Measurements from ENCODE around the gene KRIT1. TPM values are rescaled to one million over a fixed set of nuclear protein-coding genes. Genes with fewer than 3 reads are reported as not detected.

KRIT1 gene
- total RNA-seq, 1 donor from 2014 or later: 37.8 TPM

DNA sequence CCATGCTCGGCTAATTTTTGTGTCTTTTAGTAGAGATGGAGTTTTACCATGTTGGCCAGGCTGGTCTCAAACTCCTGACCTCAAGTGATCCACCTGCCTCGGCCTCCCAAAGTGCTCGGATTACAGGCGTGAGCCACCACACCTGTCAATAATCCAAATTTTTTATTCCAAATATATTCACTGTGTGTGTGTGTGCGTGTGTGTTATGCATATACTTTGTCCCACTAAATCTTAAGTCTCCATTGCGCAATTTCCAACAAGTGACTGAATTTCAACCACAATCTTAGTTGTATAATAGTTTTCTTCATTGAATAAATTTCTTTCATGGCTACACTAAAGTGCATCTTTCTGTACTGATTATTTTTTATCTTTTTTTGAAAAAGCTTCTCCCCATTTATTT is 2.7 kb downstream of the KRIT1 start:
- no peak for DNase-seq
- Mint-ChIP-seq H3K36me3 (ENCODE audit: unreplicated experiment) (no peaks in the 10 kb centered on the region), H3K4me1 (ENCODE audit: low read depth, unreplicated experiment) (peaks cover 12% of the 10 kb centered on the region), H3K4me3 (ENCODE audit: unreplicated experiment) (no peak overlapping the region), H3K9me3 (ENCODE audit: unreplicated experiment) (peaks cover 12% of the 10 kb centered on the region), H3K27ac (ENCODE audit: unreplicated experiment) (no peak overlapping the region), H3K27me3 (ENCODE audit: unreplicated experiment) (peaks cover 9% of the 10 kb centered on the region)
- TF ChIP-seq, protein P1, sequence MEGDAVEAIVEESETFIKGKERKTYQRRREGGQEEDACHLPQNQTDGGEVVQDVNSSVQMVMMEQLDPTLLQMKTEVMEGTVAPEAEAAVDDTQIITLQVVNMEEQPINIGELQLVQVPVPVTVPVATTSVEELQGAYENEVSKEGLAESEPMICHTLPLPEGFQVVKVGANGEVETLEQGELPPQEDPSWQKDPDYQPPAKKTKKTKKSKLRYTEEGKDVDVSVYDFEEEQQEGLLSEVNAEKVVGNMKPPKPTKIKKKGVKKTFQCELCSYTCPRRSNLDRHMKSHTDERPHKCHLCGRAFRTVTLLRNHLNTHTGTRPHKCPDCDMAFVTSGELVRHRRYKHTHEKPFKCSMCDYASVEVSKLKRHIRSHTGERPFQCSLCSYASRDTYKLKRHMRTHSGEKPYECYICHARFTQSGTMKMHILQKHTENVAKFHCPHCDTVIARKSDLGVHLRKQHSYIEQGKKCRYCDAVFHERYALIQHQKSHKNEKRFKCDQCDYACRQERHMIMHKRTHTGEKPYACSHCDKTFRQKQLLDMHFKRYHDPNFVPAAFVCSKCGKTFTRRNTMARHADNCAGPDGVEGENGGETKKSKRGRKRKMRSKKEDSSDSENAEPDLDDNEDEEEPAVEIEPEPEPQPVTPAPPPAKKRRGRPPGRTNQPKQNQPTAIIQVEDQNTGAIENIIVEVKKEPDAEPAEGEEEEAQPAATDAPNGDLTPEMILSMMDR (IDR thresholded peaks at IDR 0.05; ENCODE audit: partially characterized antibody, unreplicated experiment): no peak

DNA sequence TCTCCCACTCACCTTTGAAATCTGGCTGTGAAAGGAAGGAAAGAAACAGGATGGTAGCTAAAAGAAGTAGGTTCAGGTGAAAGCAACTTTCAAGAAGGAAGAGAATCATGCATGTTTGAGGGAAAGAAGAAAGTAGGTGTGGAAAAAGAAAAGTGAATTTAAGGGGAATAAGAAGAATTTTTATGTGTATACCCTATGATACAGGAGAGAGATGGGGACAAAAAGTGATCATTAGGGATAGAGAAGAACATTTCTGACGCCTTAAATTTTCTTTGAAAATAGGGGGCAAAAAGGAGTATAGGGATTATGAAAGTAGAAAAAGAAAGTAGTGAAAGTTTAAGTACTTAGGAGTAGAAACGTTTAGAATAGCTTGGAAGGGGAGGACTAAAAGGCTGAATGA is 15.2 kb downstream of the KRIT1 start:
- Mint-ChIP-seq H3K4me3 (ENCODE audit: unreplicated experiment) (no peak overlapping the region), H3K4me1 (ENCODE audit: low read depth, unreplicated experiment) (no peaks in the 10 kb centered on the region), H3K36me3 (ENCODE audit: unreplicated experiment) (peaks cover 15% of the 10 kb centered on the region), H3K27ac (ENCODE audit: unreplicated experiment) (no peak overlapping the region), H3K9me3 (ENCODE audit: unreplicated experiment) (no peaks in the 10 kb centered on the region), H3K27me3 (ENCODE audit: unreplicated experiment) (no peaks in the 10 kb centered on the region)
- TF ChIP-seq, protein P1 (IDR thresholded peaks at IDR 0.05; ENCODE audit: partially characterized antibody, unreplicated experiment): no peak
- DNase-seq: no peak

DNA sequence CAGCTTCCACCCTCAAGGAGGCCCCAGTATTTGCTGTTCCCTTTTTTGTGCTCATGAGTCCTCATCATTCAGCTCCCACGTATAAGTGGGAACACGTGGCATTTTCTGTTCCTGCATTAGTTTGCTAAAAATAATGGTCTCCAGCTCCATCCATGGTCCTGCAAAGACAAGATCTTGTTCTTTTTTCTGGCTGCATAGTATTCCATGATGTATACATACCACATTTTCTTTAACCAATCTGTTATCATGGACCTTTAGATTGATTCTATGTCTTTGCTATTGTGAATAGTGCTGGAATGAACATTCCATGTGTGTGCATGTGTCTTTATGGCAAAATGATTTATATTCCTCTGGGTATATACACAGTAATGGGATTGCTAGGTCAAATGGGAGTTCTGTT is 17.0 kb downstream of the KRIT1 start:
- Mint-ChIP-seq H3K36me3 (ENCODE audit: unreplicated experiment) (peaks cover 17% of the 10 kb centered on the region), H3K27me3 (ENCODE audit: unreplicated experiment) (no peaks in the 10 kb centered on the region), H3K4me3 (ENCODE audit: unreplicated experiment) (no peak overlapping the region), H3K27ac (ENCODE audit: unreplicated experiment) (no peak overlapping the region), H3K4me1 (ENCODE audit: low read depth, unreplicated experiment) (no peaks in the 10 kb centered on the region), H3K9me3 (ENCODE audit: unreplicated experiment) (no peaks in the 10 kb centered on the region)
- TF ChIP-seq, protein P1 (IDR thresholded peaks at IDR 0.05; ENCODE audit: partially characterized antibody, unreplicated experiment): no peak
- DNase-seq: no peak

DNA sequence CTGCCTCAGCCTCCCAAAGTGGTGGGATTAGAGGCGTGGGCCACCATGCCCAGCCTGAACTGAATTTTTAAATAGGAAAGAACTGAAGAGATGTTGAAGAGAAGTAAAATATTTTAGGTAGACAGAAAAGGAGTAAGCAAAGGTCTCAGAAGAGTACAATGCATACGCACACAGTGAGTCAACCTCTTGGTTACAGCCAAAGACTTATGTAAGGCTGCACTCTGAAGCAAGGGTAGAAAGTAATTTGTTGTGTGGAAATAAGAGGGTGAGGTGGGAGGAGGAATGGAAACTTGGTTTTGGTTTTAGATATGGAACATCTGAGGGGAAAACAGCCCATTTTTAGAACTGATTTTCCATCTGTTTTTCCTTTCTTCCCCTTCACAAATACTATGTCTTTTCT is 17.6 kb downstream of the KRIT1 start:
- Mint-ChIP-seq H3K36me3 (ENCODE audit: unreplicated experiment) (peaks cover 17% of the 10 kb centered on the region), H3K27ac (ENCODE audit: unreplicated experiment) (no peak overlapping the region), H3K27me3 (ENCODE audit: unreplicated experiment) (no peaks in the 10 kb centered on the region), H3K9me3 (ENCODE audit: unreplicated experiment) (no peaks in the 10 kb centered on the region), H3K4me1 (ENCODE audit: low read depth, unreplicated experiment) (no peaks in the 10 kb centered on the region), H3K4me3 (ENCODE audit: unreplicated experiment) (no peak overlapping the region)
- TF ChIP-seq, protein P1 (IDR thresholded peaks at IDR 0.05; ENCODE audit: partially characterized antibody, unreplicated experiment): no peak
- no peak for DNase-seq

DNA sequence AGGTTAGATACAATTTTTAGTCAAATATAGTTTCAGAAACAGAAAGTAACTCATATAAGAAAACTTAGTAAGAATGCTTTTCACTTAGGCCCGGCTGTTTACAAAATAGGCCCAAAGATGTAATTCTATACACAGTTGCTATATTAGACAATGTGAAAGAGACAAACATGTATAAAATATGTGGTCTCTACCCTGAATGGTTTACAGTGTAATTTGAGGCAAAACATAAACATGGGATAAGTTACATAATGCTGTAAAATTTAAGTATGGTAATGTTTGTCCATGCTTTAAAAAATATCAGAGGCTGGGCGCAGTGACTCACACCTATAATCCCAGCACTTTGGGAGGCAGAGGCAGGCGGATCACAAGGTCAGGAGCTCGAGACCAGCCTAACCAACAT is 18.7 kb downstream of the KRIT1 start:
- Mint-ChIP-seq H3K27me3 (ENCODE audit: unreplicated experiment) (no peaks in the 10 kb centered on the region), H3K9me3 (ENCODE audit: unreplicated experiment) (no peaks in the 10 kb centered on the region), H3K4me3 (ENCODE audit: unreplicated experiment) (no peak overlapping the region), H3K36me3 (ENCODE audit: unreplicated experiment) (peaks cover 17% of the 10 kb centered on the region), H3K27ac (ENCODE audit: unreplicated experiment) (no peak overlapping the region), H3K4me1 (ENCODE audit: low read depth, unreplicated experiment) (no peaks in the 10 kb centered on the region)
- TF ChIP-seq, protein P1 (IDR thresholded peaks at IDR 0.05; ENCODE audit: partially characterized antibody, unreplicated experiment): no peak
- DNase-seq: no peak
